OCI-LY3 (cell line): ENCODE data around the gene SAA2.

Experiments used
- CTCF ChIP-seq: fragments of 200-600, 300-600 bp; sonication (generic); IDR thresholded peaks from 2 replicates; pipeline ENCODE4 v1.5.1; 2014; ENCODE audit warnings: antibody characterized with exemption, low read length, low read depth
- EZH2phosphoT487 ChIP-seq: fragments of 200-600 bp; shearing (Covaris generic); IDR thresholded peaks from 2 replicates; pipeline ENCODE4 v1.6.1; 2018; ENCODE audit warnings: antibody characterized with exemption, mixed run types, low read depth

GRCh38 chr11:18204220-18204619 lies 44.2 kb downstream of the SAA2 start:
- no peak for TF ChIP-seq CTCF
- TF ChIP-seq EZH2phosphoT487: no peak
